ENCODE data around the gene SNRNP200.

The SNRNP200 gene

DNA sequence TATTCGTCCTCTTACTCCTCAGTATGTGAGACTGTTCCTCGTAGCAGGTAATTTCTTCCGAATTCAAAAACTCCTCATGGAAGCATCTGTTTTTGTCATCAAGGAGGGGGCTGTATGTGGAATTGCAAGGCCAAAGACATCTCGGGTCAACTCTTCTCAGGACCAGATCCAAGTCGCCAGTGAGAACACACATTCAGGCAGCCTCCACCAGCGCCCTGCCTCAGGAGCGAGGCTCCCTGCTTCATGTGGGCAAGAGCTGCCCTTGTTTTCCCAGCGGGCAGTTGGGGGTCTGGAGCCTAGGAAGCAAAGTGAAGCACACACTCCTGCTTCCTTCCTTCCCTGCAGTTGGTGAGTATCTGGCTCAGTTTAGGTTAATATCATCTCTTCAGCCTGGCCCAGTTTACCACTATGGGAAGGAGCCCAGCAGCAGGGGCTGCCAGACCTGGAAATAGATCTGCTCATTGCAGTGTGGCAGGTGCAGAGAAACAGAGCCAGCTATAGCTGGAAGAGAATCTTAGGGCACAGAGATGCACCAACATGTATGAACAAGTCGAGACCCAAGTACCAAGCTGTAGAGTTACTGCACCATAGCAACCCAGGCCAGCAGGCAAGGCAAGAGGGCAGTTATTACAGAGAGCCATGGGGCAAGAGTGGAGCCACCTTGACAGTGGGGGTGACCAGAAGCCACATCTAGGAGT, 64.9 kb downstream of the SNRNP200 start:
- Histone ChIP-seq H3K27ac (replicated peaks) (peak overlapping the region; percentile 80), H3K4me3 (replicated peaks; ENCODE audit: insufficient read depth, low read length) (no peak overlapping the region), H3K27me3 (ENCODE audit: insufficient read depth, poor library complexity, severe bottlenecking) (no peaks in the 10 kb centered on the region)
- no peak for DNase-seq (ENCODE audit: low read depth in 1 of 2, low spot score in 1 of 2)
- TF ChIP-seq, protein P1, sequence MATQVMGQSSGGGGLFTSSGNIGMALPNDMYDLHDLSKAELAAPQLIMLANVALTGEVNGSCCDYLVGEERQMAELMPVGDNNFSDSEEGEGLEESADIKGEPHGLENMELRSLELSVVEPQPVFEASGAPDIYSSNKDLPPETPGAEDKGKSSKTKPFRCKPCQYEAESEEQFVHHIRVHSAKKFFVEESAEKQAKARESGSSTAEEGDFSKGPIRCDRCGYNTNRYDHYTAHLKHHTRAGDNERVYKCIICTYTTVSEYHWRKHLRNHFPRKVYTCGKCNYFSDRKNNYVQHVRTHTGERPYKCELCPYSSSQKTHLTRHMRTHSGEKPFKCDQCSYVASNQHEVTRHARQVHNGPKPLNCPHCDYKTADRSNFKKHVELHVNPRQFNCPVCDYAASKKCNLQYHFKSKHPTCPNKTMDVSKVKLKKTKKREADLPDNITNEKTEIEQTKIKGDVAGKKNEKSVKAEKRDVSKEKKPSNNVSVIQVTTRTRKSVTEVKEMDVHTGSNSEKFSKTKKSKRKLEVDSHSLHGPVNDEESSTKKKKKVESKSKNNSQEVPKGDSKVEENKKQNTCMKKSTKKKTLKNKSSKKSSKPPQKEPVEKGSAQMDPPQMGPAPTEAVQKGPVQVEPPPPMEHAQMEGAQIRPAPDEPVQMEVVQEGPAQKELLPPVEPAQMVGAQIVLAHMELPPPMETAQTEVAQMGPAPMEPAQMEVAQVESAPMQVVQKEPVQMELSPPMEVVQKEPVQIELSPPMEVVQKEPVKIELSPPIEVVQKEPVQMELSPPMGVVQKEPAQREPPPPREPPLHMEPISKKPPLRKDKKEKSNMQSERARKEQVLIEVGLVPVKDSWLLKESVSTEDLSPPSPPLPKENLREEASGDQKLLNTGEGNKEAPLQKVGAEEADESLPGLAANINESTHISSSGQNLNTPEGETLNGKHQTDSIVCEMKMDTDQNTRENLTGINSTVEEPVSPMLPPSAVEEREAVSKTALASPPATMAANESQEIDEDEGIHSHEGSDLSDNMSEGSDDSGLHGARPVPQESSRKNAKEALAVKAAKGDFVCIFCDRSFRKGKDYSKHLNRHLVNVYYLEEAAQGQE (IDR thresholded peaks at IDR 0.05; ENCODE audit: insufficient replicate concordance, low read depth): no peak
- TF ChIP-seq, protein P2, sequence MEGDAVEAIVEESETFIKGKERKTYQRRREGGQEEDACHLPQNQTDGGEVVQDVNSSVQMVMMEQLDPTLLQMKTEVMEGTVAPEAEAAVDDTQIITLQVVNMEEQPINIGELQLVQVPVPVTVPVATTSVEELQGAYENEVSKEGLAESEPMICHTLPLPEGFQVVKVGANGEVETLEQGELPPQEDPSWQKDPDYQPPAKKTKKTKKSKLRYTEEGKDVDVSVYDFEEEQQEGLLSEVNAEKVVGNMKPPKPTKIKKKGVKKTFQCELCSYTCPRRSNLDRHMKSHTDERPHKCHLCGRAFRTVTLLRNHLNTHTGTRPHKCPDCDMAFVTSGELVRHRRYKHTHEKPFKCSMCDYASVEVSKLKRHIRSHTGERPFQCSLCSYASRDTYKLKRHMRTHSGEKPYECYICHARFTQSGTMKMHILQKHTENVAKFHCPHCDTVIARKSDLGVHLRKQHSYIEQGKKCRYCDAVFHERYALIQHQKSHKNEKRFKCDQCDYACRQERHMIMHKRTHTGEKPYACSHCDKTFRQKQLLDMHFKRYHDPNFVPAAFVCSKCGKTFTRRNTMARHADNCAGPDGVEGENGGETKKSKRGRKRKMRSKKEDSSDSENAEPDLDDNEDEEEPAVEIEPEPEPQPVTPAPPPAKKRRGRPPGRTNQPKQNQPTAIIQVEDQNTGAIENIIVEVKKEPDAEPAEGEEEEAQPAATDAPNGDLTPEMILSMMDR (IDR thresholded peaks at IDR 0.05; ENCODE audit: insufficient read depth, low read length): no peak
- TF ChIP-seq SPI1 (IDR thresholded peaks at IDR 0.05; ENCODE audit: borderline replicate concordance, low read depth): no peak
- no peak for TF ChIP-seq GABPA (IDR thresholded peaks at IDR 0.05; ENCODE audit: low read depth)
- TF ChIP-seq POLR2AphosphoS5 (IDR thresholded peaks at IDR 0.05; ENCODE audit: low read depth): no peak

DNA sequence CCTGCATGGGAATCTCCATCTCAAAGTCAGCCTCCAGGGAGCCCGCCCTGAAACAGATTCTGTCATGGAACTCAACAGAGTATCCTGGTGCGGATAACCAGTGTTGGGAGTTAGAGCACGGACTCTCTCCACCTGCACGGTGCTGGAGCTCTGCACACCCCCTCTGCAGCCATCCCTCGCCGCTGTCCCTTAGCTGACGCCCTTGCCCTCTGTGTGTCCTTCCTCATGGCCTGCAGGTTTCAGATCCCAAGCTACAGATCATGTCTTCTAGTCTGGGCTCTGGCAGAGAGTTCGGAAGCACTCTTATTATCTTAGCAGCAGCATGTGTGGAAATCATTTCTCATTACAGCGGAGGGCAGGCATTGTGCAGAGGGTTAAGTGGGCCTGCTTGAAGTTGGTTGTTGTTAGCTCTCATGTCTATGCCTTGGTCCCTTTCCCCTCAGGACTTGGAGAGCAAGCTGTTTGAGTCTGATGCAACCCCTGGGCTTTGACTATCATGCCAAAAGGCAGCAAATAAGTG, 65.5 kb downstream of the SNRNP200 start:
- Histone ChIP-seq H3K27me3 (ENCODE audit: insufficient read depth, poor library complexity, severe bottlenecking) (no peaks in the 10 kb centered on the region), H3K4me3 (replicated peaks; ENCODE audit: insufficient read depth, low read length) (no peak overlapping the region), H3K27ac (replicated peaks) (peak overlapping the region; percentile 80; the same call in 1 of the 2 replicates)
- TF ChIP-seq SPI1 (IDR thresholded peaks at IDR 0.05; ENCODE audit: borderline replicate concordance, low read depth): no peak
- no peak for TF ChIP-seq POLR2AphosphoS5 (IDR thresholded peaks at IDR 0.05; ENCODE audit: low read depth)
- TF ChIP-seq, protein P2 (IDR thresholded peaks at IDR 0.05; ENCODE audit: insufficient read depth, low read length): no peak
- TF ChIP-seq, protein P1 (IDR thresholded peaks at IDR 0.05; ENCODE audit: insufficient replicate concordance, low read depth): no peak
- TF ChIP-seq GABPA (IDR thresholded peaks at IDR 0.05; ENCODE audit: low read depth): no peak
- no peak for DNase-seq (ENCODE audit: low read depth in 1 of 2, low spot score in 1 of 2)

DNA sequence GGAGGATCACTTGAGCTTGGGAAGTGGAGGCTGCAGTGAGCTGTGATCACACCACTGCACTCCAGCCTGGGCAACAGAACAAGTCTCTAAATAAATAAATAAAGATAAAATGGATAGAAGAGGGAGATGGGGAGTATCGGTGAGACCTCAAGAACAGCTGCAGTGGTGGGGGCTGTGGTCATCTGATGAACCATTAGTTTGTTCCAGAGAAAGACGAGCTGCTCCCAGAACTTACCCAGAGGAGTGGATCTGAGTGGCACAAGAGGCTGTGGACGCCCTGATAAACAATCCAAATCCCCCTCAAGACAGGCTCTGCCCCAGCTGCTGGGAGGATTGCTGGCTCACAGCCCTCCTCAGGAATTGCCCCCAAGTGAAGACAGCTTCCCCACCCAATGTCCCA, 66.3 kb downstream of the SNRNP200 start:
- Histone ChIP-seq H3K27me3 (ENCODE audit: insufficient read depth, poor library complexity, severe bottlenecking) (no peaks in the 10 kb centered on the region), H3K27ac (replicated peaks) (no peak overlapping the region), H3K4me3 (replicated peaks; ENCODE audit: insufficient read depth, low read length) (no peak overlapping the region)
- no peak for DNase-seq (ENCODE audit: low read depth in 1 of 2, low spot score in 1 of 2)
- TF ChIP-seq GABPA (IDR thresholded peaks at IDR 0.05; ENCODE audit: low read depth) (no peak), SPI1 (IDR thresholded peaks at IDR 0.05; ENCODE audit: borderline replicate concordance, low read depth) (no peak), POLR2AphosphoS5 (IDR thresholded peaks at IDR 0.05; ENCODE audit: low read depth) (no peak)
- TF ChIP-seq, protein P1 (IDR thresholded peaks at IDR 0.05; ENCODE audit: insufficient replicate concordance, low read depth): no peak
- TF ChIP-seq, protein P2 (IDR thresholded peaks at IDR 0.05; ENCODE audit: insufficient read depth, low read length): no peak

Measured in HL-60 (cell line).